Aorta (tissue), 5 donors: ENCODE data around the gene IL13RA2. TPM values are rescaled to one million over a fixed set of nuclear protein-coding genes. Genes with fewer than 3 reads are reported as not detected.
A peak's percentile ranks its signal among the peaks of the same experiment; 100 is the strongest.

Experiments used
- ATAC-seq: fragments of 200-7000 bp; cut with Tn5 transposase; one replicate; pipeline ENCODE4 v1.9.1; 2022; ENCODE audit warnings: moderate library complexity; ENCODE audit not compliant: low FRiP score
- DNase-seq, 2 donors: peaks; one replicate each; pipeline ENCODE4 v3.0.0-alpha.2; 2020
- H3K27ac ChIP-seq, 2 donors: one replicate each; pipeline ENCODE4 v1.5.1; 2013; ENCODE audit warnings: low read length in 2 of 2, mild to moderate bottlenecking in 2 of 2, moderate library complexity in 2 of 2, control low read depth in 1 of 2, inconsistent platforms in 1 of 2, low read depth in 1 of 2
- H3K27me3 ChIP-seq, 2 donors: one replicate each; pipeline ENCODE4 v1.6.1; 2013; ENCODE audit warnings: control low read depth in 1 of 2, low read length in 1 of 2, mild to moderate bottlenecking in 1 of 2, moderate library complexity in 1 of 2; ENCODE audit not compliant: insufficient read depth in 2 of 2, control insufficient read depth in 1 of 2
- H3K36me3 ChIP-seq, 2 donors: one replicate each; pipeline ENCODE4 v1.6.1; 2013; ENCODE audit warnings: control low read depth in 1 of 2, low read length in 1 of 2, mild to moderate bottlenecking in 1 of 2; ENCODE audit not compliant: insufficient read depth in 2 of 2, control insufficient read depth in 1 of 2
- H3K4me1 ChIP-seq, 2 donors: one replicate each; pipeline ENCODE4 v1.6.1; 2013; ENCODE audit warnings: low read length in 2 of 2, control low read depth in 1 of 2, mild to moderate bottlenecking in 1 of 2, moderate library complexity in 1 of 2; ENCODE audit not compliant: insufficient read depth in 2 of 2, control insufficient read depth in 1 of 2
- H3K4me3 ChIP-seq, 2 donors: one replicate each; pipeline ENCODE4 v1.5.1; 2013; ENCODE audit warnings: low read length in 2 of 2, control low read depth in 1 of 2, mild to moderate bottlenecking in 1 of 2
- H3K9me3 ChIP-seq: one replicate; pipeline ENCODE4 v1.6.1; 2013; ENCODE audit warnings: mild to moderate bottlenecking, low read length; ENCODE audit not compliant: control insufficient read depth
- WGBS, 2 donors: extraction: QIAGEN DNeasy Blood & Tissue Kit; methylation state at CpG; one replicate each; pipeline ENCODE4 v1.1.7; 2013; 5-methylcytosine and 5-hydroxymethylcytosine counted together
- intact Hi-C, 2 donors: fragments of 100-400 bp; cut with DNase I; formaldehyde crosslinking; loops; one replicate each; pipeline versions ENCODE4 v1.14.2 to v1.15.0; 2022
- long read RNA-seq, 2 donors: library from polyadenylated mRNA; unstranded; transcript quantifications; one replicate each; pipeline ENCODE4 v2.0.0, GENCODE V29; 2020 to 2021
- polyA plus RNA-seq, 2 donors: library from polyadenylated mRNA; stranded (reverse); fragments of 200-250 nt; gene quantifications; one replicate each; pipeline ENCODE4 v1.2.3, GENCODE V29; 2013
- total RNA-seq, 2 donors: library from RNA; stranded (reverse); fragmentation: NEBNext Ultra II Directional; extraction: Animal tissue kit (Norgen Biotek cat#: 25700); gene quantifications; one replicate each; pipeline ENCODE4 v1.2.1, GENCODE V29; 2021
- donor health status: healthy with polysubstance abuse.
- donor health status: Bipolar disorder and iron deficiency.
- donor health status: DM: no; HTN: no; CAD: no.
- donor health status: DM: no; HTN: no; CAD: no.
- donor health status: DM: yes; HTN: yes; CAD: no.

IL13RA2 gene
- total RNA-seq (10 to 100 TPM in 1 of 2 donors, 1 to 10 TPM in 1; 7.3 to 13.8 TPM), polyA plus RNA-seq (10 to 100 TPM; 27.9 to 32.3 TPM)
- long read RNA-seq, donor 1, transcript IL13RA2-201 (10 exons, 1,371 nt), result major isoform, 11 of 12 reads
- long read RNA-seq, donor 1, partial matches to known transcripts, result 0 of 12 reads
- long read RNA-seq, donor 1, other reads (novel, unspliced or antisense), result 1 of 12 reads
- long read RNA-seq, donor 2, transcript IL13RA2-201 (10 exons, 1,371 nt), result major isoform, 7 of 8 reads
- long read RNA-seq, donor 2, partial matches to known transcripts, result 1 of 8 reads
- long read RNA-seq, donor 2, other reads (novel, unspliced or antisense), result 0 of 8 reads

- intact Hi-C loops, result loop anchor here in 1 of 2 donors (5.0 kb wide), 1 partner anchor 45 kb away; no protein-coding TSS in a partner anchor
- DNase-seq (no peak), ATAC-seq (no peak)
- H3K4me3 ChIP-seq, result peak within 1 kb of the TSS; percentile 20 to 72
- H3K36me3 ChIP-seq, result no peaks in the 10 kb centered on the region
- H3K4me1 ChIP-seq, result no peaks in the 10 kb centered on the region
- WGBS, 2 donors, result 40 to 55% methylated on average over 11 of the region's 11 CpGs
- H3K27me3 ChIP-seq, result no peaks in the 10 kb centered on the region
- no peak within 1 kb of the TSS for H3K27ac ChIP-seq
- no peaks in the 10 kb centered on the region for H3K9me3 ChIP-seq
Measured at GRCh38 chrX:115017455-115017854, at the start of gene IL13RA2. IL13RA2 (minus strand) TSS chrX:115017616; CDS start chrX:115017269, 347 bp downstream.

GRCh38 chrX:115065304-115065703, 47.9 kb upstream of the IL13RA2 start:
- Histone ChIP-seq H3K36me3 (no peaks in the 10 kb centered on the region), H3K4me1 (peaks cover 0 to 2% of the 10 kb centered on the region in 2 donors), H3K9me3 (no peaks in the 10 kb centered on the region), H3K4me3 (no peak overlapping the region), H3K27me3 (no peaks in the 10 kb centered on the region), H3K27ac (no peak overlapping the region)
- DNase-seq (no peak), ATAC-seq (no peak)
- intact Hi-C loops, result no loop called here

GRCh38 chrX:115060013-115060412, 42.6 kb upstream of the IL13RA2 start:
- Histone ChIP-seq H3K27ac (no peak overlapping the region), H3K27me3 (no peaks in the 10 kb centered on the region), H3K4me1 (no peaks in the 10 kb centered on the region), H3K9me3 (no peaks in the 10 kb centered on the region), H3K36me3 (no peaks in the 10 kb centered on the region), H3K4me3 (no peak overlapping the region)
- intact Hi-C loops, result no loop called here
- ATAC-seq (no peak), DNase-seq (no peak)
- WGBS, 2 donors, result 1 to 11% methylated on average over 2 of the region's 2 CpGs

- no peak for DNase-seq
- Histone ChIP-seq H3K36me3 (no peaks in the 10 kb centered on the region), H3K27me3 (no peaks in the 10 kb centered on the region), H3K27ac (no peak overlapping the region), H3K4me1 (no peaks in the 10 kb centered on the region), H3K9me3 (no peaks in the 10 kb centered on the region), H3K4me3 (no peak overlapping the region)
- WGBS, 2 donors, result 5 to 39% methylated on average over 3 of the region's 3 CpGs
- intact Hi-C loops, result no loop called here
- ATAC-seq, result peak; percentile 71
Measured at GRCh38 chrX:115058276-115058675, 40.9 kb upstream of the IL13RA2 start.

- Histone ChIP-seq H3K4me3 (no peak overlapping the region), H3K4me1 (no peaks in the 10 kb centered on the region), H3K9me3 (no peaks in the 10 kb centered on the region), H3K27me3 (no peaks in the 10 kb centered on the region), H3K27ac (no peak overlapping the region), H3K36me3 (no peaks in the 10 kb centered on the region)
- DNase-seq (no peak), ATAC-seq (no peak)
- 57 to 96% methylated on average over 3 of the region's 3 CpGs for WGBS, 2 donors
- intact Hi-C loops, result no loop called here
Measured at GRCh38 chrX:115054876-115055275, 37.5 kb upstream of the IL13RA2 start.

- DNase-seq (no peak), ATAC-seq (no peak)
- H3K9me3 ChIP-seq, result no peaks in the 10 kb centered on the region
- no peaks in the 10 kb centered on the region for H3K27me3 ChIP-seq
- no peak overlapping the region for H3K4me3 ChIP-seq
- no peaks in the 10 kb centered on the region for H3K4me1 ChIP-seq
- H3K27ac ChIP-seq, result no peak overlapping the region
- 32 to 61% methylated on average over 1 of the region's 1 CpG for WGBS, 2 donors
- H3K36me3 ChIP-seq, result no peaks in the 10 kb centered on the region
- intact Hi-C loops, result no loop called here
Measured at GRCh38 chrX:115053223-115053622, 35.8 kb upstream of the IL13RA2 start.

GRCh38 chrX:115047715-115048114, 30.3 kb upstream of the IL13RA2 start:
- H3K4me1 ChIP-seq, result no peaks in the 10 kb centered on the region
- DNase-seq (no peak), ATAC-seq (no peak)
- no peaks in the 10 kb centered on the region for H3K9me3 ChIP-seq
- no peak overlapping the region for H3K4me3 ChIP-seq
- no peaks in the 10 kb centered on the region for H3K36me3 ChIP-seq
- no peak overlapping the region for H3K27ac ChIP-seq
- intact Hi-C loops, result no loop called here
- no peaks in the 10 kb centered on the region for H3K27me3 ChIP-seq

- H3K27ac ChIP-seq, result no peak overlapping the region
- no peaks in the 10 kb centered on the region for H3K27me3 ChIP-seq
- H3K4me3 ChIP-seq, result no peak overlapping the region
- no peaks in the 10 kb centered on the region for H3K9me3 ChIP-seq
- intact Hi-C loops, result no loop called here
- ATAC-seq, result no peak
- DNase-seq, result no peak
- H3K36me3 ChIP-seq, result no peaks in the 10 kb centered on the region
- no peaks in the 10 kb centered on the region for H3K4me1 ChIP-seq
Measured at GRCh38 chrX:115047181-115047580, 29.8 kb upstream of the IL13RA2 start.

GRCh38 chrX:115040417-115040816, 23.0 kb upstream of the IL13RA2 start:
- H3K27ac ChIP-seq, result no peak overlapping the region
- ATAC-seq (no peak), DNase-seq (no peak)
- no peaks in the 10 kb centered on the region for H3K9me3 ChIP-seq
- 84 to 92% methylated on average over 4 of the region's 4 CpGs for WGBS, 2 donors
- H3K4me3 ChIP-seq, result no peak overlapping the region
- no peaks in the 10 kb centered on the region for H3K4me1 ChIP-seq
- no peaks in the 10 kb centered on the region for H3K36me3 ChIP-seq
- H3K27me3 ChIP-seq, result peaks cover 0 to 4% of the 10 kb centered on the region in 2 donors
- intact Hi-C loops, result no loop called here
